Measurements from ENCODE around the gene SF3A2.
A peak's percentile ranks its signal among the peaks of the same experiment; 100 is the strongest.

SF3A2 gene

DNA sequence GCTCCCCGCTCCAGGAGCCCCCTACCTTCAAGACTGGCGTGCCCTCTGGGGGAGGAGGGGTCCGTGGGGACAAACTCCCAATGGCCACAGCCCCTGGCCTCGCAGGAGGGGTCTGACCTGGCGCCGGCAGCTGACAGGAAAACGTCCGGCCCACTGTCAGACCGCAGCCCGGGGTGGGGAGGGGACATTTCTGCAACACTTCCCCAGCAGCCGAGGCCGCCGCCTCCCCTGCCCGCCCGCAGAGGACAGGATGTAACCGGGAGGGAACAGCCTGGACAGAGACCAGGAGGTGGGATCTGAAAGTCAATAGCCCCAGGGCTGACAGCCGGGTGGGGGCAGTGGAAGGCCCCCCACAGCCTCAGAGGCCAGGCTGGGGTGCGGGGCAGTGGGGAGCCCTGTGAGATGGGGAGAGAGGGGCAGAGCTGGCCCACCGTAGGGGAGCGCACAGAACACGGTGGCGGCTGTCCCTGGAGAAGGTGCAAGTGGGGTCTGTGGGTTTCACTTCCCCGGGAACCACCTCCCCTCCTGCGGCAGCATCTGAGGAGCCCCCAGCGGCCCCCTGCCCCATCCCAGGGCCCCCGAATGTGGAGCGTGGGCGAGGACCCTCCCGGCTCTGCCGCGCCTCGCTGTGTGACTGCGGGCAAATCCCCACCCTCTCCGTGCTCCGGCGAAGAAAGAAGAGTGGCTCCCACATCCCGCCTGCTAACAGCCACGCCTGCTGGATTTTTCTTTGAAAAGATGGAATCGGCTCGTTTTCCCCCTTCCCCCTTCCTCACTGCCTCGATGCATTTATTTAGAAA is 45.6 kb downstream of the SF3A2 start, which contains the start of gene PEAK3:
Gene PEAK3, minus strand, starts transcription at position 114 of the 800 bp plus-strand sequence. CDS start 1,244 bp downstream, outside the sequence.
- peaks cover 33% of the 10 kb centered on the region for H3K27me3 Mint-ChIP-seq
- peaks cover 1% of the 10 kb centered on the region for H3K36me3 Mint-ChIP-seq
- H3K4me1 Mint-ChIP-seq: peaks cover 17% of the 10 kb centered on the region
- H3K4me3 Mint-ChIP-seq: peak within 1 kb of the TSS; percentile 46
- peak; percentile 70 for DNase-seq
- H3K27ac Mint-ChIP-seq: peak within 1 kb of the TSS; percentile 49
- CTCF ChIA-PET: no interaction called here
- H3K9me3 Mint-ChIP-seq: no peaks in the 10 kb centered on the region

DNA sequence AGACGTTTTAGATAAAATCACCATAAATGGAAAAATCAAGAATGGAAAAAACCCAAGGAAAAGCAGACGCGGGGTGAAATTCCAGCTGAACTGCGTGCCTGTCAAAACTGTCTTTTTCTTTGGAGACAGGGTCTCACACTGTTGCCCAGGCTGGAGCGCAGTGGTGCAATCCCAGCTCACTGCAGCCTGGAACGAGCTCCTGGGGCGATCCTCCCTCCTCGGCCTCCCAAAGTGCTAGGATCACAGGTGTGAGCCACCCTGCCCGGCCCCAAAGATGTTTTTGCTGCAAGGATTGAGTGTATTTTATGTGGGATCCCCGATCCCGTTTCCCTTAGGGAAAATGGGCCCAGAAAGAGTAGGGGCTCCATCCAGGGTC is 46.2 kb downstream of the SF3A2 start:
- CTCF ChIA-PET: interaction anchor here (0.9 kb wide), 1 partner anchor 8 kb away, joined by 3 read pairs; no protein-coding TSS in a partner anchor
- DNase-seq: no peak
- H3K27ac Mint-ChIP-seq: no peak overlapping the region
- H3K4me1 Mint-ChIP-seq: peaks cover 16% of the 10 kb centered on the region
- no peaks in the 10 kb centered on the region for H3K9me3 Mint-ChIP-seq
- H3K27me3 Mint-ChIP-seq: peaks cover 38% of the 10 kb centered on the region
- no peaks in the 10 kb centered on the region for H3K36me3 Mint-ChIP-seq
- H3K4me3 Mint-ChIP-seq: no peak overlapping the region

DNA sequence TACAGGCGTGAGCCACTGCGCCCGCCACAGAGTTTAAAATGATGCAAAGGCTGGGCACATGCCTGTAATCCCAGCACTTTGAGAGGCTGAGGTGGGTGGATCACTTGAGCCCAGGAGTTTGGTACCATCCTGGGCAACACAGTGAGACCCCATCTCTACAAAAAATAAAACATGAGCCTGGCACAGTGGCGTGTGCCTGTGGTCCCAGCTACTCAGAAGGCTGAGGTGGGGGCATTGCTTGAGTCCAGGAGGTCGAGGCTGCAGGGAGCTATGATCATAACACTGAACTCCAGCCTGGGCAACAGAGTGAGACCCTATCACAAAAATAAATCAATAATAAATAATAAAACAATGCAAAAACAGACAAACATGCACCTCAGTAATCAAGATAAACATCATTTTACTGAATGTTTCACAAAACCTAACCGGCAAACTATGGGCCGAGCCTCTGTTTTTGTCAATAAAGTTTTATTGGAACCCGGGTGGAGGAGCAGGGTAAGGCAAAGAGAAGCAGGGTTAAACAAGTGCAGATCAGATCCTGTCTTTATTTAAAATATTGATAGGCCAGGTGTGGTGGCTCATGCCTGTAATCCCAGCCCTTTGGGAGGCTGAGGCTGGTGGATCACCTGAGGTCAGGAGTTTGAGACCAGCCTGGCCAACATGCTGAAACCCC is 47.3 kb downstream of the SF3A2 start:
- Mint-ChIP-seq H3K27ac (no peak overlapping the region), H3K4me1 (peaks cover 25% of the 10 kb centered on the region), H3K4me3 (no peak overlapping the region), H3K36me3 (peaks cover 1% of the 10 kb centered on the region), H3K9me3 (no peaks in the 10 kb centered on the region), H3K27me3 (peaks cover 49% of the 10 kb centered on the region)
- CTCF ChIA-PET: interaction anchor here (0.6 to 0.9 kb wide), 2 partner anchors 9 to 342 kb away, joined by 3 read pairs; no protein-coding TSS in a partner anchor
- no peak for DNase-seq

DNA sequence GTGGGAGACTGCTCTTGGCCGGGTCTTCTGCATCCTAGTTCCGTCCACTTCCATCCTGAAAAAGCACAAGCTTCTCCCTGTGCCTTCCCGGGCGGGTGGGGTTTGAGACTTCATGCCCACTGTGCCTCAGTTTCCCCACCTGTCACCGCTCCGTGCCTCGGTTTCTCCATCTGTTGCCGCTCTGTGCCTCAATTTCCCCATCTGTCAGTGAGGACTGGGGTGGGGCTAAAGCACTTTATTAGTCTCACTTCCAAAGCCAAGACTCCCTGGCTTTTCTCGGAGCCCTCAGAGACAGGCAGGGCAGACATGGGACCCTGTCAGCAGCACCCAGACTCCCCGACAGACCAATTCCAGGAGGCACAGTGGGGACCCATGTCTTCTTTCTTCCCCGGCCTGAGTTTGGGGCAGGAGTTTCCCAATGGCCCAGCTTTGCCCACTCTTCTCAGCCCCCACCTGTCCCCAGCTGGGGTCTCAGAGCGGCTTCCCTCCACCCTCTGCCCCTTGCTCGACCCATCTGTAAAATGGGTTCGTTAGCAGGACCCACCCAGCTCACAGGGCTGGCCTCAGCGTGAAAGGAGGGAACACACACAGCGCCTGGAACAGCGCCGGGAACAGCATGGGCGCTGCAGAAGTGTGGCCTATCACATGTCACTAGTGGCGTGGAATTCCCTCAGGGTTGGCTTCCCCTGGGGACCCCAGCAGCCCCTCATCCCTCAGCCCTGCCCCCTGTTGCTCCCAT is 49.9 kb downstream of the SF3A2 start:
- no peak overlapping the region for H3K4me3 Mint-ChIP-seq
- DNase-seq: no peak
- CTCF ChIA-PET: interaction anchor here (1.5 to 1.7 kb wide), 2 partner anchors 12 to 30 kb away, joined by 3 to 6 read pairs; no protein-coding TSS in a partner anchor

DNA sequence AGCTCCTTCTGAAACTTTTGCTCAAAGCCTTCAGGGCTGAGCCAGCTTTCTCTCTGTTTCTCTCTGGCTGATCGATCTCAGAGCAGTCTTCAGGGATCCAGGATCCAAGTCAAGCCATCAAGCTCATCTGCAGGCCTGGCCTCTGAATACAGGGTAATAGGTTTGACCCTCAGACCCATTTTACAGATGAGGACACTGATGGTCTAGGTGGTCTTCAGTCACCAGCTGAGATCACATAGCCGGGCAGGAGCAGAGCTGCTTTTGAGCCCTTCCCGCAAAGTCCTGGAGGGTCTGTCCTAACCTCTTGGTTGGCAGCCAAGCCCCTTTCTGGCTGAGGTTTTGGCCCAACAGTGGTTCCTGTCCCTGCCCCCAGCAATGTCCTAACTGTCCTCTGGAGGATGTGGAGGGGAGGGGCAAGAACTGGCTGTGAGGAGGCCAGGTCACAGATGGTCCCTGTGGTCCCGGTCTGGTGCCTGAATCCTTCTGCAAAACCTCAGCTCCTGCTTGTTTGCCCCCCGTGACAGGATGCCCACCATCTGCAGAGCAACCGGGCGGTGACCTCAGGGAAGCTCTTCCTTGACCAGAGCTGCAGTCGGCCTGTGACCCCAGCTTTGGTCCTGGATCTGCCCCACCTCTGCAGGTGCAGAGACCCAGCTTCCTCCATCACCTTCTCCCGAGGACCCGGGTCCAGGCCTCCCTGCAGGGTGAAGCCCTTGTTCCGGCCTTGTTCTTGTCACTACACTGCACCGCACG is 51.1 kb downstream of the SF3A2 start:
- no peak overlapping the region for H3K4me3 Mint-ChIP-seq
- H3K27me3 Mint-ChIP-seq: peaks cover 47% of the 10 kb centered on the region
- peak overlapping the region; percentile 58 for H3K27ac Mint-ChIP-seq
- CTCF ChIA-PET: interaction anchor here (1.3 to 1.8 kb wide), 5 partner anchors 13 to 105 kb away, joined by 3 to 6 read pairs (median 4); partner anchors contain the start of gene PLEKHJ1
- H3K9me3 Mint-ChIP-seq: no peaks in the 10 kb centered on the region
- DNase-seq: no peak
- peaks cover 36% of the 10 kb centered on the region for H3K4me1 Mint-ChIP-seq
- peaks cover 13% of the 10 kb centered on the region for H3K36me3 Mint-ChIP-seq

More for the DNA sequence above, 49.9 kb downstream of the SF3A2 start:
- no peak overlapping the region for H3K27ac Mint-ChIP-seq
- H3K4me1 Mint-ChIP-seq: peaks cover 39% of the 10 kb centered on the region
- peaks cover 59% of the 10 kb centered on the region for H3K27me3 Mint-ChIP-seq
- H3K36me3 Mint-ChIP-seq: peaks cover 7% of the 10 kb centered on the region
- H3K9me3 Mint-ChIP-seq: no peaks in the 10 kb centered on the region

DNA sequence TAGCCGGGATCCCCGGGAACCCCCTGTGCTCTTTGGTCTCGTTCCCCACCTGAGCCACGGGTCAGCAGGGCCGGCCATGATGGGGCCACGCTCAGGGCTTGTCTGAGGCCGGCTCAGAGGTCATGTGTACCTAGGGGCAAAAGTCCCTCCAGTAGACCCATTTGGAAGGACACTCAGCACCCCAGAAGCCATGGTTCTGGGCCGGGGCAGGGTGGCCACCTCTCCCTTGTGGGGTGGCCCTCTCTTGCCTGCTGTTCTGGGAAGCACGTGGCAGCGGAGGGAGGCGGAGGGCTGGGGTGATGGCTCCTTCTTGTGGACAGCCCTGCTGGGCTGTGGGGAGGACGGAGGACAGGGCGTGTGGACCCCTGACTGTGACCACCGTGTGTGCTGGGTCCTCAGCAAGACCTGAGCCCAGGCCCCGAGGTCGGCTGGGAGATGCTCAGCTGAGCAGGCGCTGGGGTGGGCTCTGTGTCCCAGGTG is 51.8 kb downstream of the SF3A2 start:
- CTCF ChIA-PET: interaction anchor here (1.3 to 1.8 kb wide), 4 partner anchors 14 to 105 kb away, joined by 4 to 6 read pairs (median 4); partner anchors contain the start of gene PLEKHJ1
- peak overlapping the region; percentile 99 for H3K27ac Mint-ChIP-seq
- peaks cover 16% of the 10 kb centered on the region for H3K36me3 Mint-ChIP-seq
- peaks cover 35% of the 10 kb centered on the region for H3K4me1 Mint-ChIP-seq
- DNase-seq: no peak
- peak overlapping the region; percentile 92 for H3K4me3 Mint-ChIP-seq
- no peaks in the 10 kb centered on the region for H3K9me3 Mint-ChIP-seq
- H3K27me3 Mint-ChIP-seq: peaks cover 41% of the 10 kb centered on the region

DNA sequence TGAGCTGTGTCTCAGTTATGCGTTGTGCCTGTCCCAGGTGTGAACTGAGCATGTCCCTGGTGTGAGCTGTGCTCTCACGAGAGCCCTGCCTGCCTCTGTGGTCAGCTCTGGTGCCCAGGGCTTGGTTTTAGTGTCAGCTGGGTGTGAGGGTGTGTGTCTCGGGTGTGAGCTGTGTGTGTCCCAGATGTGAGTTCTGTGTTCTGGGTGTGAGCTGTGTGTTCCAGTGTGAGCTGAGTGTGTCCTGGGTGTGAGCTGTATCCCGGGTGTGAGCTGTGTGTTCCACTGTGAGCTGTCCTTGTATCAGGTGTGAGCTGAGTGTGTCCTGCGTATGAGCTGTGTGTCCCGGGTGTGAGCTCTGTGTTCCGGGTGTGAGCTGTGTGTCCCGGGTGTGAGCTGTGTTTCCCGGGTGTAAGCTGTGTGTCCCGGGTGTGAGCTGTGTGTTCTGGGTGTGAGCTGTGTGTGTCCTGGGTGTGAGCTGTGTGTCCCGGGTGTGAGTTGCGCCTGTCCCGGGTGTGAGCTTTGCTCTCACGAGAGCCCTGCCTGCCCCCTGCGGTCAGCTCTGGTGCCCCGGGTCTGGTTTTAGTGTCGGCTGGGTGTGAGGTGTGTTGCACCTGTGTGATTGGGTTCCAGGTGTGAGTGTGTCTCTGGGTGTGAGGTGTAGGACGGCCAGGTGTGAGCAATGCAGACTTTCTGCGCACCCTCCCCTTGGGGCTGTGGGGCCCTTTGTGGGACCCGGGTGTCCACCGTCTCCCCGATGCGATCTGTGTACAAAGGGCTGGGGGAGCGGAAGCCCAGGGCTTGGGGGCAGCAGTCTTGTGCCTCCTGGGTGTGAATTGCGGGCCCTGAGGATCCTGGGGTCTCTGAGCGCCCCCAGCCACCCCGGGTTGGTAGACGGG is 52.4 kb downstream of the SF3A2 start:
- Mint-ChIP-seq H3K27me3 (peaks cover 40% of the 10 kb centered on the region), H3K27ac (peak overlapping the region; percentile 99), H3K4me3 (peak overlapping the region; percentile 92), H3K9me3 (no peaks in the 10 kb centered on the region), H3K4me1 (peaks cover 39% of the 10 kb centered on the region), H3K36me3 (peaks cover 19% of the 10 kb centered on the region)
- CTCF ChIA-PET: interaction anchor here (1.3 to 1.8 kb wide), 4 partner anchors 27 to 104 kb away, joined by 3 to 4 read pairs (median 4); partner anchors contain the start of gene PLEKHJ1
- no peak for DNase-seq

DNA sequence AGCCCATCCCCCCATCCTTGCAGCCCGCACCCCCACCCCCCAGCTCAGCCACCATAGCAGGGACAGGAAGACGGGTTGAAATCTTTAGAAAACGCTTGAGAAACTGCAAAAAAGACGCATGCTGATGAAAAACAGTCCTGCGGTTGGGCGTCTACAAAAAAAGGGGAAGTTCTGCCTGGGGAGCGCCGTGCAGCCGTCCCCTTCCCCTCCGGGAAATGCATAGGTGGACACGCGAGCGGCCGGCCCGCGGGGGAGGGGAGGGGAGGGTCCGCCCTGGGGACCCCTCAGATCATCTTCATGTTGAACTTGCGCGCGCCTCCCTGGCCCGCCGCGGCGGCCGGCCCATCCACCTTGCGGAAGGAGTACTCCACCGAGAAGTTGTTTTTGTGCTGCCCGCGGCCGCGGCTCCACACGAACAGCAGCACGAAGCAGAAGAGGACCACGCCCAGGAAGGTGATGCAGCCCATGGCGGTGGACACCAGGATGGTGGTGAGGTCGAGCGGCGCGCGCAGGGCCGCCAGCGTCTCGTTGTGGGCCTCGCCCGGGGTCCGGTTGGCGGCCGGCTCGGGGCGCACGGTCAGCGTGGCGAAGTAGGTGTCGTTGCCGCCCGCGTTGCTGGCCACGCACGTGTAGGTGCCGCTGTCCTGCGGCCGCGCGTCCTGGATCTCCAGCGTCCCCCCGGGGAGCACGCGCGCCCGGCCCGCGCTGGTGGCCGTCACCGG is 53.3 kb downstream of the SF3A2 start:
- peak; percentile 86 for DNase-seq
- no peaks in the 10 kb centered on the region for H3K9me3 Mint-ChIP-seq
- peaks cover 40% of the 10 kb centered on the region for H3K4me1 Mint-ChIP-seq
- CTCF ChIA-PET: interaction anchor here (1.4 to 1.8 kb wide), 3 partner anchors 28 to 103 kb away, joined by 3 to 4 read pairs (median 4); partner anchors contain the start of gene PLEKHJ1
- H3K4me3 Mint-ChIP-seq: peak overlapping the region; percentile 92
- peak overlapping the region; percentile 99 for H3K27ac Mint-ChIP-seq
- peaks cover 20% of the 10 kb centered on the region for H3K36me3 Mint-ChIP-seq
- peaks cover 40% of the 10 kb centered on the region for H3K27me3 Mint-ChIP-seq

DNA sequence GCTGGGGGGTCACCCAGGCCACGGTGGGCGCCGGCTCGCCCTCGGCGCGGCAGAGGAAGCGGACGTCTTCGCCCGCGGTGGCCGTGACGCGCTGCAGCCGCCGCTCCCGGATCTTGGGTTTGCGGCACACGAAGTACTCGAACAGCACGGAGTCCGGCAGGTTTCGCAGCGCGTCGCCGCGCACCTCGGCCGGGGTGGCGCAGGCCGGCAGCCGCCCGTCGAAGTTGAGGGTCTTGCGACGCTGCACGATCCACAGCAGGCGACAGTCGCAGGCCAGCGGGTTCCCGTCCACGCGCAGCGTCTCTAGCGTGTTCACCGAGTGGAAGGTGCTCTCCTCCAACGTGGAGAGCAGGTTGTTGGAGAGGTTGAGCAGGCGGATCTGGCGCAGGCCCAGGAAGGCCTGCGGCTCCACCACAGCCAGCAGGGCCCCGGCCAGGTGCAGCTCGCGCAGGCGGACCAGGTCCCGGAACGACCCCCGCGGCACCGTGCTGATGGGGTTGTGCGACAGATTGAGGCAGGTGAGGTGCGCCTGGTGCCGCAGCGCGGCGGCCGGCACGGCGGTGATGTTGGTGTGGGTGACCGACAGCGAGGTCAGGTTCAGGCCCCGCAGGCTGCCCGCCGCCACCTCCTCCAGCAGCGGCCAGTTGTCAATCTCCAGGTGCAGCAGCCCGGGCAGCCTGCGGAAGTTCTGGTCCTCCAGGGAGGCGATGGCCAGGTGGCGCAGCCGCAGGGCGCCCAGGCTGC is 54.0 kb downstream of the SF3A2 start:
- H3K4me3 Mint-ChIP-seq: peak overlapping the region; percentile 80
- H3K36me3 Mint-ChIP-seq: peaks cover 27% of the 10 kb centered on the region
- H3K27ac Mint-ChIP-seq: peak overlapping the region; percentile 91
- H3K4me1 Mint-ChIP-seq: peaks cover 42% of the 10 kb centered on the region
- CTCF ChIA-PET: interaction anchor here (1.0 kb wide), 1 partner anchor 102 kb away, joined by 4 read pairs; no protein-coding TSS in a partner anchor
- peaks cover 36% of the 10 kb centered on the region for H3K27me3 Mint-ChIP-seq
- H3K9me3 Mint-ChIP-seq: no peaks in the 10 kb centered on the region
- DNase-seq: peak; percentile 53

DNA sequence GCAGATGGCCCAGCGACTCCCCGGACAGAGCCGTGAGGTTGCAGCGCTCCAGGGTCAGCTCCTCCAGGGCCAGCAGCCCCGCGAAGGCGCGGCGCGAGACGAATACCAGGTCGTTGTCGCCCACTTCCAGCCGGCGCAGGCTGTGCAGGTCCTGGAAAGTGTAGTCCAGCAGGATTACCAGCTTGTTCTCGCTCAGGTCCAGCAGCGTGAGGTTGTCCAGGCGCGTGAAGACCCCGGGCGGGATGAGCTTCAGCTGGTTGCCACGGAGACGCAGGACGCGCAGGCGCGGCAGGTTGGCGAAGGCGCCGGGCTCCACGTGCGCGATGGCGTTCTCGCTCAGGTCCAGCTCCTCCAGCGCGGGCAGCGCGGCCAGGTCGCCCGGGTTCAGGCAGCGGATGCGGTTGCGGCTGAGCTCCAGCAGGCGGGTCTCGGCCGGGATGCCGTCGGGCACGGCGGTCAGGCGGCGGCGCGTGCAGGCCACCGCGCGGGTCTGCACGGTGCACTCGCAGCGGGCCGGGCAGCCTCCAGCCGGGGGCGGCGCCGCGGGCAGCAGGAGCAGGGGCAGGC is 54.6 kb downstream of the SF3A2 start:
- H3K9me3 Mint-ChIP-seq: no peaks in the 10 kb centered on the region
- no peak for DNase-seq
- CTCF ChIA-PET: interaction anchor here (1.0 kb wide), 1 partner anchor 101 kb away, joined by 4 read pairs; no protein-coding TSS in a partner anchor
- H3K4me1 Mint-ChIP-seq: peaks cover 42% of the 10 kb centered on the region
- H3K27ac Mint-ChIP-seq: peak overlapping the region; percentile 91
- H3K36me3 Mint-ChIP-seq: peaks cover 28% of the 10 kb centered on the region
- peak overlapping the region; percentile 80 for H3K4me3 Mint-ChIP-seq
- H3K27me3 Mint-ChIP-seq: peaks cover 32% of the 10 kb centered on the region

DNA sequence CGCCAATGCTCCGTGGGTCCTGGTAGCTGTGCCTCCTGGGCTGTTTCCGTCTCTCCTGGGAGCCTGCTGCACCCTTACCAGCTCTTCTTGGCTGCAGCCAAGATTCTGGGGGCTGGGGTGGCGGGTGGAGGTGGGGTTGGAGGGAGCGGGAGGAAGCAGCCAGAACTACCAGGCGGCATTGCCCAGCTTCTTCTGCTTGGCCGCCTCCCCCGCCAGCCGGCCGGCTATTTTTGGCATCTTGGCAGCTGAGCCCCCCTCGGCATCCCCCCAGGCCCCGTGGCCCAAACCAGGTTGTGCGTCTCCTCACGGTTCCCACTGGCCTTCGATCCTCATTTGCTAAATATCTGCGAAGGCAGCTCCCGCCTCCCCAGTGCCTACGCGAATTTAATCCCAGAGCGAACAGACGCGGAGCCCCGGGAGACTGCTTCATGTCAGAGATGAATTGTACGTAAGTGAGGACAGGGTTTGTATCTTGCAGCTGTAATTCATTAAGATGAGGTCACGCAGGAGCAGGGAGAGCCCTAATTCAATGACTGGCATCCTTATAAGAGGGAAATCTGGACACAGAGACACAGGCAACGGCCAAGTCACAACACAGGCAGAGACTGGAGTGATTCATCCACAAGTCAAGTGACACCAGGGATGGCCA is 58.2 kb downstream of the SF3A2 start:
- peaks cover 27% of the 10 kb centered on the region for H3K36me3 Mint-ChIP-seq
- peaks cover 7% of the 10 kb centered on the region for H3K27me3 Mint-ChIP-seq
- DNase-seq: no peak
- no peak overlapping the region for H3K27ac Mint-ChIP-seq
- CTCF ChIA-PET: interaction anchor here (1.3 kb wide), 1 partner anchor 95 kb away, joined by 3 read pairs; no protein-coding TSS in a partner anchor
- no peak overlapping the region for H3K4me3 Mint-ChIP-seq
- H3K4me1 Mint-ChIP-seq: peaks cover 25% of the 10 kb centered on the region
- H3K9me3 Mint-ChIP-seq: no peaks in the 10 kb centered on the region

Data from activated naive CD4-positive, alpha-beta T cell treated with anti-CD3 and anti-CD28 coated beads, Interleukin-2, amount 10 ng/mL, durations not matched to agents 7 days and 5 days (primary cell).